ENCODE data around the gene CHID1. TPM values are rescaled to one million over a fixed set of nuclear protein-coding genes. Genes with fewer than 3 reads are reported as not detected.

Gene CHID1
- total RNA-seq, 6 experiments from 2014 or later = 61.1 to 157 (median 78.7) TPM

DNA sequence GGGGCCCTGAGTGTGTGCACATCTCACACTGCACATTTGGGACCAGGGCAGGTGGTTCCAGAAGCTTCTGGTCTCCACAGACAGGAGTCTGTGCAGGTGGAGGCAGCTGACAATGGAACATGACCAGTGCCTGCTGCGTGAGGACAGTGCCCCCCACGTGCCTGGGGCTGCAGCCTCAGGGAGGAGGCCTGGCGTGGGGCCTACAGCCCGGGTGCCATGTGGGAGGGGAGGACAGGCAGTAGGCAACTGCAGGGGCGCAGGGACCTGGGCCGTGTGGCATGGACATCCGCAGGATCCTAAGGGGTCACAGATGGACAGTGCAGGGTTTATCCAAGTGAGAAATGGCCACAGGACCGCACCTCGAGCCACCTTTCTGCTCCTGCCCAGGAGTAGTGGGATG is 39.1 kb downstream of the CHID1 start:
- intact Hi-C loops (cut with DNase I) = no loop called here
- no peak for TF ChIP-seq POLR2A (IDR thresholded peaks at IDR 0.05)
- TF ChIP-seq, protein P1, sequence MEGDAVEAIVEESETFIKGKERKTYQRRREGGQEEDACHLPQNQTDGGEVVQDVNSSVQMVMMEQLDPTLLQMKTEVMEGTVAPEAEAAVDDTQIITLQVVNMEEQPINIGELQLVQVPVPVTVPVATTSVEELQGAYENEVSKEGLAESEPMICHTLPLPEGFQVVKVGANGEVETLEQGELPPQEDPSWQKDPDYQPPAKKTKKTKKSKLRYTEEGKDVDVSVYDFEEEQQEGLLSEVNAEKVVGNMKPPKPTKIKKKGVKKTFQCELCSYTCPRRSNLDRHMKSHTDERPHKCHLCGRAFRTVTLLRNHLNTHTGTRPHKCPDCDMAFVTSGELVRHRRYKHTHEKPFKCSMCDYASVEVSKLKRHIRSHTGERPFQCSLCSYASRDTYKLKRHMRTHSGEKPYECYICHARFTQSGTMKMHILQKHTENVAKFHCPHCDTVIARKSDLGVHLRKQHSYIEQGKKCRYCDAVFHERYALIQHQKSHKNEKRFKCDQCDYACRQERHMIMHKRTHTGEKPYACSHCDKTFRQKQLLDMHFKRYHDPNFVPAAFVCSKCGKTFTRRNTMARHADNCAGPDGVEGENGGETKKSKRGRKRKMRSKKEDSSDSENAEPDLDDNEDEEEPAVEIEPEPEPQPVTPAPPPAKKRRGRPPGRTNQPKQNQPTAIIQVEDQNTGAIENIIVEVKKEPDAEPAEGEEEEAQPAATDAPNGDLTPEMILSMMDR (IDR thresholded peaks at IDR 0.05) = no peak
- no peaks in the 10 kb centered on the region for H3K9me3 ChIP-seq
- H3K4me1 ChIP-seq = no peaks in the 10 kb centered on the region
- H3K27ac ChIP-seq = no peak overlapping the region
- 50% methylated on average over 2 of the region's 9 CpGs for WGBS (ENCODE audit: insufficient coverage, low coverage, low lambda C conversion rate, missing lambda C conversion rate)
- ATAC-seq = no peak
- H3K27me3 ChIP-seq = no peaks in the 10 kb centered on the region
- no peak for DNase-seq
- no peak overlapping the region for H3K4me3 ChIP-seq
- H3K36me3 ChIP-seq = no peaks in the 10 kb centered on the region

DNA sequence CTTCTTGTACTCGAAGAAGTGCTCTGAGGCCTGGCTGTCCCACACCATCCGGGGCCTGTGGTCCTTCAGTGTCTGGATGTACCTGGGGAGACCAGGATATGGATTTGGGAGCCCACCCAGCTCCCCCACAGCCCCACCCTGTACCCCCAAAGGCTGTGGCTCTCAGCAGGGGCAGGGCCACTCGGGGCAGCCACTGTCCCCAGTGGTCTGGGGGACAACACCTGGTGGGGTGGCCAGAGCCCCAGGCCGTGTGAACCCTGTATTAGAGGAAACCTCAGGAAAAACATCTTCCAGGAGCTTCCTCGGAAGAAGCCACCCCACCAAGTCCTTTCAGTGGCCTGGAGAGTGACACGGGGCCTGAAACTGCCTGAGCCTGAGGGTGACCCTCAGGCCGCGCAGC is 40.2 kb downstream of the CHID1 start:
- 46% methylated on average over 2 of the region's 8 CpGs for WGBS (ENCODE audit: insufficient coverage, low coverage, low lambda C conversion rate, missing lambda C conversion rate)
- DNase-seq (no peak), ATAC-seq (no peak)
- intact Hi-C loops (cut with DNase I) = no loop called here
- Histone ChIP-seq H3K4me1 (no peaks in the 10 kb centered on the region), H3K27ac (no peak overlapping the region), H3K27me3 (no peaks in the 10 kb centered on the region), H3K9me3 (no peaks in the 10 kb centered on the region), H3K36me3 (no peaks in the 10 kb centered on the region), H3K4me3 (no peak overlapping the region)
- TF ChIP-seq, protein P1 (IDR thresholded peaks at IDR 0.05) = no peak
- no peak for TF ChIP-seq POLR2A (IDR thresholded peaks at IDR 0.05)

DNA sequence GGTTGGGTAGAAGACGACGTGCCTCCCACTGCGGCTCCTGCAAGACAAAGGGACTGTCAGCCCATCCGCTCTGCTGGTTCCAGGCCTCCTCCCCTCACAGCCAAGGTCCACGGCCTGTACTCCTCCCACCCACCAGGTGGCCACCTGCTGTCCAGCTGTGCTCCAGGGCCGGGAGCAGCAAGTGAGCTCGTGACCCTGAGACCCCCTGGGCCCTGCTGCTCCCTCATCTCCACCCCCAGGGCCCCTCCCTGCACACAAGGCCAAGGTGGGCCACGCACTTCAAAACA is 40.5 kb downstream of the CHID1 start:
- intact Hi-C loops (cut with DNase I) = no loop called here
- Histone ChIP-seq H3K4me1 (no peaks in the 10 kb centered on the region), H3K27ac (no peak overlapping the region), H3K4me3 (no peak overlapping the region), H3K27me3 (no peaks in the 10 kb centered on the region), H3K36me3 (no peaks in the 10 kb centered on the region), H3K9me3 (no peaks in the 10 kb centered on the region)
- peak in 2 of 4 donors; percentile 13 to 15 for ATAC-seq
- DNase-seq = no peak
- 60% methylated on average over 3 of the region's 8 CpGs for WGBS (ENCODE audit: insufficient coverage, low coverage, low lambda C conversion rate, missing lambda C conversion rate)
- no peak for TF ChIP-seq POLR2A (IDR thresholded peaks at IDR 0.05)
- TF ChIP-seq, protein P1 (IDR thresholded peaks at IDR 0.05) = peak in 2 of 4 donors; percentile 9 to 17

DNA sequence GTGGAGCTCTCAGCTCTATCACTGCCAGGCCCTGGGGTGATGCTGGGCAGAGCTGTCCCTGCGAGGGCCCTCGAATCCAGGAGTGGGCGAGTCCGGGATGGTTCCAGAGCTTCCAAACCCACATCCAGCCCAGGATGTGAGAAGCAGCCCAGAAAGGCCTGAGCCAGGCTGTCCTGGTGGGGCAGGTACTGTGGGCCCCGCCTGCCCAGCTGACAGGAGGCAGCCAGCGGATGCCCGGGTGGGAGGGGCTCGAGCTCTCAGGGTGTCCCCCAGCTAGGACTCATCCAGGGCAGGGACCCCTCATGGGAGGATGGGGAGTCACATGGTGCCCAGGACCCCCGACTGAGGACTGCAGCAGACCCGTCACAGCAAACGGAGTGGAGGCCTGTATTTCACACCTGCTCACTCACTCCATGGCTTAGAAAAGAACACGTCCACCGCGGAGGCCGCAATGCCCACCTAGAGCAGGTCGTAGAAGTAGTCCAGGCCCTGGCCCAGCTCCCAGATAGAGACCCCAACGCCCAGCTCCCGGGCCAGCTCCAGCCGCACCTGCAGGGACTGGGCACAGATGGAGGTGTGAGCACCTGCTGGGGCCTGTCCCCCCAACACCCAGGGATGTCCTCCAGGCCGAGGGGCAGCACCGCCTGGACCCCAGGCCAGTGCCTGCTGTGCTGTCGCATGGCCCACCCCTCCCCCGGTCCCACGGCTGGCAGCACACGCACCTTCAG is 41.0 kb downstream of the CHID1 start:
- H3K27me3 ChIP-seq = no peaks in the 10 kb centered on the region
- peak in 1 of 4 donors; percentile 2 for ATAC-seq
- H3K36me3 ChIP-seq = no peaks in the 10 kb centered on the region
- H3K27ac ChIP-seq = no peak overlapping the region
- no peaks in the 10 kb centered on the region for H3K4me1 ChIP-seq
- DNase-seq = no peak
- H3K4me3 ChIP-seq = no peak overlapping the region
- intact Hi-C loops (cut with DNase I) = no loop called here
- no peak for TF ChIP-seq POLR2A (IDR thresholded peaks at IDR 0.05)
- TF ChIP-seq, protein P1 (IDR thresholded peaks at IDR 0.05) = no peak
- H3K9me3 ChIP-seq = no peaks in the 10 kb centered on the region
- WGBS (ENCODE audit: insufficient coverage, low coverage, low lambda C conversion rate, missing lambda C conversion rate) = no CpG with 5 or more reads among the region's 25 CpGs

Data from right lobe of liver (tissue), 6 donors.